Measurements from ENCODE around the gene LRRIQ4. TPM values are rescaled to one million over a fixed set of nuclear protein-coding genes. Genes with fewer than 3 reads are reported as not detected.

Gene LRRIQ4
- under 1 TPM in 3 of 5 donors, not detected in 2; 0.13 to 0.16 (median 0.14) TPM for polyA plus RNA-seq (ENCODE audit: insufficient read depth in 1 of 5, insufficient read length in 5 of 5, low replicate concordance in 1 of 5)
- long read RNA-seq, donor 1 = 0 reads
- long read RNA-seq, donor 2 = 0 reads
- long read RNA-seq, donor 3 = 0 reads
- long read RNA-seq, donor 4 = 0 reads
- long read RNA-seq, donor 5 = 0 reads
- long read RNA-seq, donor 6 = 0 reads
- long read RNA-seq, donor 7 = 0 reads
- long read RNA-seq, donor 8 = 0 reads

GRCh38 chr3:169812332-169813235, at the start of gene LRRIQ4, which contains the start of gene LRRC34:
LRRIQ4 (plus strand) TSS chr3:169812870; CDS start chr3:169821922, 9,052 bp downstream.
LRRC34 (minus strand) TSS chr3:169812904; CDS start chr3:169812548, 356 bp downstream.
- peak; percentile 71 to 79 for DNase-seq

- DNase-seq = peak; percentile 56 to 72
These were observed 48.3 kb upstream of the LRRIQ4 start for GRCh38 chr3:169764312-169764881.

GRCh38 chr3:169764882-169765612, 47.6 kb upstream of the LRRIQ4 start, which contains the start of gene TERC:
TERC (minus strand) TSS chr3:169765060.
- peak; percentile 92 to 94 for DNase-seq

GRCh38 chr3:169769287-169770181, 43.1 kb upstream of the LRRIQ4 start, which contains the start of gene ACTRT3:
ACTRT3 (minus strand) TSS chr3:169769561; CDS start chr3:169769520, 41 bp downstream.
- peak; percentile 51 to 68 for DNase-seq

GRCh38 chr3:169771497-169772304, 41.0 kb upstream of the LRRIQ4 start:
- peak; percentile 85 to 91 for DNase-seq

- DNase-seq = peak; percentile 79 to 84
These were observed 40.3 kb upstream of the LRRIQ4 start for GRCh38 chr3:169772305-169772896.

GRCh38 chr3:169772897-169773816, 39.5 kb upstream of the LRRIQ4 start, which contains the start of gene MYNN:
MYNN (plus strand) TSS chr3:169773396; CDS start chr3:169774296, 900 bp downstream.
- peak; percentile 95 for DNase-seq

GRCh38 chr3:169774186-169774585, 38.5 kb upstream of the LRRIQ4 start:
- no peak for DNase-seq

GRCh38 chr3:169777822-169778221, 34.8 kb upstream of the LRRIQ4 start:
- no peak for DNase-seq

- DNase-seq = no peak
These were observed 31.9 kb upstream of the LRRIQ4 start for GRCh38 chr3:169780742-169781141.

GRCh38 chr3:169781209-169781855, 31.3 kb upstream of the LRRIQ4 start:
- DNase-seq = no peak

- no peak for DNase-seq
These were observed 25.6 kb upstream of the LRRIQ4 start for GRCh38 chr3:169787120-169787519.

GRCh38 chr3:169787791-169788190, 24.9 kb upstream of the LRRIQ4 start:
- DNase-seq = no peak

- no peak for DNase-seq
These were observed 22.5 kb upstream of the LRRIQ4 start for GRCh38 chr3:169790219-169790618.

- no peak for DNase-seq
These were observed 21.8 kb upstream of the LRRIQ4 start for GRCh38 chr3:169790687-169791429.

GRCh38 chr3:169792359-169792758, 20.3 kb upstream of the LRRIQ4 start:
- DNase-seq = no peak

- no peak for DNase-seq
These were observed 8.0 kb upstream of the LRRIQ4 start for GRCh38 chr3:169804681-169805080.

All from right lung (tissue), 10 donors.